Mesendoderm (in vitro differentiated cells): ENCODE results near the gene FOXO6.
A peak's percentile ranks its signal among the peaks of the same experiment; 100 is the strongest.

ENCODE experiments used
- DNase-seq: peaks from one replicate; pipeline ENCODE4 v3.0.0; 2013
- H2AK5ac ChIP-seq: 2 replicates; pipeline ENCODE4 v1.6.1; 2013; ENCODE audit warnings: low read length, inconsistent platforms
- H2BK120ac ChIP-seq: 2 replicates; pipeline ENCODE4 v1.6.1; 2013; ENCODE audit warnings: low read depth, mild to moderate bottlenecking, low read length, moderate library complexity, mixed read lengths
- H2BK15ac ChIP-seq: replicated peaks from 2 replicates; pipeline ENCODE4 v1.6.1; 2013; ENCODE audit warnings: low read depth, mild to moderate bottlenecking, moderate library complexity
- H2BK5ac ChIP-seq: 2 replicates; pipeline ENCODE4 v1.6.1; 2013; ENCODE audit warnings: low read length, inconsistent platforms
- H3K18ac ChIP-seq: 2 replicates; pipeline ENCODE4 v1.6.1; 2013; ENCODE audit warnings: mild to moderate bottlenecking, low read length, mixed read lengths
- H3K23ac ChIP-seq: one replicate; pipeline ENCODE4 v1.6.1; 2013; ENCODE audit warnings: low read length
- H3K27ac ChIP-seq: 2 replicates; pipeline ENCODE4 v1.5.1; 2013; ENCODE audit warnings: low read depth, mild to moderate bottlenecking, inconsistent platforms, low read length, moderate library complexity
- H3K27me3 ChIP-seq: 2 replicates; pipeline ENCODE4 v1.6.1; 2013; ENCODE audit warnings: low read length, control low read depth, mild to moderate bottlenecking, inconsistent platforms; ENCODE audit not compliant: insufficient read depth, poor library complexity
- H3K36me3 ChIP-seq: 2 replicates; pipeline ENCODE4 v1.6.1; 2013; ENCODE audit warnings: low read length, inconsistent platforms; ENCODE audit not compliant: control insufficient read depth, insufficient read depth
- H3K4ac ChIP-seq: one replicate; pipeline ENCODE4 v1.6.1; 2013; ENCODE audit warnings: low read depth, mild to moderate bottlenecking, low read length, moderate library complexity
- H3K4me1 ChIP-seq: 2 replicates; pipeline ENCODE4 v1.6.1; 2013; ENCODE audit warnings: low read depth, low read length, inconsistent platforms; ENCODE audit not compliant: control insufficient read depth
- H3K4me2 ChIP-seq: 2 replicates; pipeline ENCODE4 v1.6.1; 2013; ENCODE audit warnings: low read length
- H3K4me3 ChIP-seq: 2 replicates; pipeline ENCODE4 v1.5.1; 2013; ENCODE audit warnings: mild to moderate bottlenecking, low read length
- H3K56ac ChIP-seq: one replicate; pipeline ENCODE4 v1.6.1; 2013; ENCODE audit warnings: low read length
- H3K79me1 ChIP-seq: 2 replicates; pipeline ENCODE4 v1.6.1; 2013; ENCODE audit warnings: low read length, inconsistent platforms
- H3K79me2 ChIP-seq: 2 replicates; pipeline ENCODE4 v1.6.1; 2013; ENCODE audit warnings: mild to moderate bottlenecking, low read length; ENCODE audit not compliant: control insufficient read depth, insufficient read depth
- H3K9ac ChIP-seq: 2 replicates; pipeline ENCODE4 v1.6.1; 2013; ENCODE audit warnings: low read length, inconsistent platforms
- H4K5ac ChIP-seq: one replicate; pipeline ENCODE4 v1.6.1; 2013; ENCODE audit warnings: low read length
- H4K8ac ChIP-seq: one replicate; pipeline ENCODE4 v1.6.1; 2013; ENCODE audit warnings: low read depth, mild to moderate bottlenecking, control low read depth, low read length, moderate library complexity
- WGBS: extraction: QIAGEN DNeasy Blood & Tissue Kit; methylation state at CpG from one replicate; pipeline ENCODE4 v1.1.7; 2013; ENCODE audit warnings: low lambda C conversion rate, missing lambda C conversion rate; ENCODE audit not compliant: insufficient coverage; ENCODE audit errors: extremely low coverage; 5-methylcytosine and 5-hydroxymethylcytosine counted together

FOXO6 gene

DNA sequence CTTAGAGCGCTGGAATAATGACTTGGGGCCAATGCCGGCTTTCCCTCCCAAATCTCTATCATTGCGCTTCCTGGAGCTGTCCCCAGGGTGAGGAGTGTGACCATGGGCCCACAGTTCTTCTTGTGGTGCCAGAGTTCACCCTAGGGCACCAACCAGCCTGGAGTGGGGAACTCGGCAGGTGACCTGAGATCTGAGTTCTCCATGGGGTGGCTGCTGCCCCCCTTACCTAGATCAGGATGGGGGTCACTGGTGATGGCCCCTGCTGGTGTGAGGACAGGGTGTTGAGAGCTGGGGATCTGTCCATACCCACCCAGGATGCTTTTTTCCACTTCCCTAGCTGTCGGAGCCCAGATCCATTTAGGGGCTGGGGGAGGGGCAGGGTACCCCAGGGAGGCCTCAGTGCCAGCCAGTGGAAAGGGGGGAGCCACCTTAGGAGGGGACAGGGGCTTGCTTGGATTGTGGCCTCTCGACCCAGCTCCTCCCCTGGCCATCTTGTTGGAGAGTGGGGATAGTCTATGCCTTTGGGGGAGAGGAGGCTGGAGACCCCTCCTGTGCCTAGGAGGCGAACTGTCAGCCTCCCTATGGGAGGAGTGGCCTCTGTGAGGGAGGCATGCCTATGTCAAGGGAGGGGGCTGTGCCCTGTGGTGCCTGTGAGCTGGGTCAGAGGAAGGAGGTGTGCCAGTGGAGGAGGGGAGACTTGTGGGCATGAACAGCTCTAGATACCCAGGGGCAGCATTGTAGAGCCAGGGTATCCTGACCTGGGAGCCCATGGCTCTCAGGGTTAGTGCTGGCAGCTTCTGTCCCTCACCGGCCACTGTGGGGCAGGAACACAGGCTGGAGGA lies 1.7 kb downstream of the FOXO6 start:
- Histone ChIP-seq H3K4me3 (no peak overlapping the region), H3K27ac (no peak overlapping the region), H3K27me3 (peaks cover 15% of the 10 kb centered on the region), H3K56ac (no peak overlapping the region), H3K4ac (no peak overlapping the region), H3K79me2 (no peaks in the 10 kb centered on the region), H3K4me1 (peaks cover 9% of the 10 kb centered on the region), H3K18ac (no peak overlapping the region), H4K5ac (no peak overlapping the region), H4K8ac (no peak overlapping the region), H3K79me1 (no peaks in the 10 kb centered on the region), H3K4me2 (no peak overlapping the region), H3K23ac (no peak overlapping the region), H2AK5ac (no peak overlapping the region), H3K9ac (no peak overlapping the region), H3K36me3 (no peaks in the 10 kb centered on the region), H2BK5ac (no peak overlapping the region), H2BK120ac (no peak overlapping the region), H2BK15ac (no peak overlapping the region)
- WGBS, result no CpG with 5 or more reads among the region's 8 CpGs
- DNase-seq, result no peak

GRCh38 chr1:41363591-41364320 lies 2.5 kb downstream of the FOXO6 start:
- Histone ChIP-seq H2BK120ac (no peak overlapping the region), H3K23ac (no peak overlapping the region), H4K8ac (no peak overlapping the region), H3K9ac (no peak overlapping the region), H3K56ac (no peak overlapping the region), H2AK5ac (no peak overlapping the region), H3K18ac (no peak overlapping the region), H3K4me2 (no peak overlapping the region), H3K27me3 (peaks cover 15% of the 10 kb centered on the region), H3K4me3 (no peak overlapping the region), H3K27ac (no peak overlapping the region), H2BK15ac (no peak overlapping the region), H3K36me3 (no peaks in the 10 kb centered on the region), H2BK5ac (no peak overlapping the region), H3K4ac (no peak overlapping the region), H3K4me1 (peaks cover 7% of the 10 kb centered on the region), H3K79me1 (no peaks in the 10 kb centered on the region), H3K79me2 (no peaks in the 10 kb centered on the region), H4K5ac (no peak overlapping the region)
- WGBS, result no CpG with 5 or more reads among the region's 4 CpGs
- no peak for DNase-seq

- Histone ChIP-seq H3K27ac (no peak overlapping the region), H2BK120ac (no peak overlapping the region), H2BK15ac (no peak overlapping the region), H3K4ac (no peak overlapping the region), H2AK5ac (no peak overlapping the region), H3K4me3 (no peak overlapping the region), H3K4me1 (peaks cover 7% of the 10 kb centered on the region), H3K56ac (no peak overlapping the region), H4K8ac (no peak overlapping the region), H3K4me2 (no peak overlapping the region), H3K23ac (no peak overlapping the region), H3K79me2 (no peaks in the 10 kb centered on the region), H3K9ac (no peak overlapping the region), H3K18ac (no peak overlapping the region), H3K27me3 (peaks cover 15% of the 10 kb centered on the region), H3K79me1 (no peaks in the 10 kb centered on the region), H3K36me3 (no peaks in the 10 kb centered on the region), H4K5ac (no peak overlapping the region), H2BK5ac (no peak overlapping the region)
- no peak for DNase-seq
- no CpG with 5 or more reads among the region's 10 CpGs for WGBS
Measured at GRCh38 chr1:41364442-41365319, 3.4 kb downstream of the FOXO6 start.

GRCh38 chr1:41365320-41365633 lies 4.0 kb downstream of the FOXO6 start:
- Histone ChIP-seq H2AK5ac (no peak overlapping the region), H3K79me1 (no peaks in the 10 kb centered on the region), H3K79me2 (no peaks in the 10 kb centered on the region), H3K4me3 (no peak overlapping the region), H3K27me3 (peaks cover 15% of the 10 kb centered on the region), H3K4ac (no peak overlapping the region), H3K23ac (no peak overlapping the region), H4K8ac (no peak overlapping the region), H3K18ac (no peak overlapping the region), H3K4me1 (peaks cover 7% of the 10 kb centered on the region), H3K9ac (no peak overlapping the region), H2BK15ac (no peak overlapping the region), H3K56ac (no peak overlapping the region), H3K27ac (no peak overlapping the region), H4K5ac (no peak overlapping the region), H2BK120ac (no peak overlapping the region), H3K4me2 (no peak overlapping the region), H2BK5ac (no peak overlapping the region), H3K36me3 (no peaks in the 10 kb centered on the region)
- DNase-seq, result no peak

DNA sequence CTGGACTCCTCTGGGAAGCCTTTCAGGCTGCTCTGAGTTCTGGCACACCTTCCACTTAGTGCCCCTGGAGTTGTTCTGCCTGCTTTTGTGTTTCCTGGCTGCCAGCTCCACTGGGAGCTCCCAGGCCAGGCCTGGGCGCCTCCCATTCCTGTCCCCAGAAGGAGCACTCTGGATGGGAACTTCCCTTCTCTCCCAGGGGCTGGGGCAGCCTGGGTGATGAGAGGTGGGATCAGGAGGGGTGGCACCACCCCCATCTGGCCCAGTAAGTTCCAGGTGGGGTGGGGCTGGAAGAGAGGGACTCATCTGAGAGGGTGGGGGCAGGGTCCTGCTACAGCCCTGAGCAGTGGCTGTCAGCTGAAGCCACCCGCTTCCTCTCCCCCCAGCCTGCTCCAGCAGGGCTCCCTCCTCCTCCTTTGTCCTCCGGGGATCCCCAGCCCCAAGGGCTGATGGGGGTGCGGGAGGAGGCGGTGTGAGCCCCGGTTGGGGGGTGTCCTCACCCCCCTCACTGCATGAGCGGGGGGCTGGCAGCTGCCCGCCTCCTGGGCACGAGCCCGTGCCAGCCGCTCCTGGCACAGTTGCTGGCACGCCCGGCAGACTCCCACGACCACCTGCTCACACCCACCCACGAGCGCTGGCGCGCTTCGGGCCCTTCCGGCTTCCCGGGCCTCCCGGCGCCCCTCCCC lies 4.7 kb downstream of the FOXO6 start:
- Histone ChIP-seq H3K4me1 (peaks cover 4% of the 10 kb centered on the region), H3K23ac (no peak overlapping the region), H3K79me2 (no peaks in the 10 kb centered on the region), H2AK5ac (no peak overlapping the region), H2BK120ac (no peak overlapping the region), H3K36me3 (no peaks in the 10 kb centered on the region), H3K27me3 (peaks cover 15% of the 10 kb centered on the region), H3K9ac (peak overlapping the region; percentile 36), H4K8ac (no peak overlapping the region), H2BK15ac (no peak overlapping the region), H3K27ac (no peak overlapping the region), H3K18ac (peak overlapping the region; percentile 32), H3K4me2 (peak overlapping the region; percentile 38), H3K79me1 (no peaks in the 10 kb centered on the region), H3K4me3 (no peak overlapping the region), H3K4ac (no peak overlapping the region), H3K56ac (peak overlapping the region; percentile 74), H2BK5ac (no peak overlapping the region), H4K5ac (no peak overlapping the region)
- peak; percentile 40 for DNase-seq
- no CpG with 5 or more reads among the region's 23 CpGs for WGBS
